HG03520 (cell line): ENCODE measurements around the gene PYY.

Experiments
- ATAC-seq: cut with Tn5 transposase; IDR thresholded peaks from one replicate; pipeline ENCODE4 v1.9.1; 2021; ENCODE audit warnings: mild to moderate bottlenecking, moderate library complexity; ENCODE audit not compliant: unreplicated experiment

Gene PYY

DNA sequence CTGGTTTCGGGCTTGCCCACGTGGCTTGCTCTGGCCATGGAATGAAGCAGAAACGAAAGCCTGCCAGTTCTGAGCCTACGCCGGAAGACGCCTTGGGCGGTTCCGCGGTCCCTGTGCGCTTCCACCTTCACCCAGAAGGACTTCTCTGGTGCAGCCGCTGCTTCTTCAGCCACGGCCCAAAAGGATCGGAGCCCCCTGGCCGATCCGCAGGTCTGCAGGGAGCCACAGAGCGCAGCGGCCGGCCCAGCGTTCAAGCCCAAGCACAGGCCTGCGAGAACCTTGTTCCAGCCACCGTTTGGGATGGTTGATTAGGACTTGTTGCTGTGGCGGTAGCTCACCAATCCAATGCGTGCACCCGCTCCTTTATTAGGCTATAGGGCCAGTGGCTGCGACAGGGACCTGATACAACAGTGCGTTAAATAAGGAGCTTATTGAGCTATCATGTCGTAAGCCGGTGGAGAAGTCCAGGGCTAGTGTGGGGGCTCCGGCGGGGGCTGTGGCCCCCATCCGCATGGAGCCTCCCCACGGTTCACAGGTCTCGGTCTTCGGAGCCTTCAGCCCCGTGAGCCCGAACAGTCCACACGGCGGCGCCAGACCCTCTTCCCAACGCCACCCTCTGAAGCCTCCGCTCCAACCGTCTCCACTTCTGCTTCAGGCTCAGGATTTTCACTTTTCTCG is 36.3 kb downstream of the PYY start:
- ATAC-seq = no peak

DNA sequence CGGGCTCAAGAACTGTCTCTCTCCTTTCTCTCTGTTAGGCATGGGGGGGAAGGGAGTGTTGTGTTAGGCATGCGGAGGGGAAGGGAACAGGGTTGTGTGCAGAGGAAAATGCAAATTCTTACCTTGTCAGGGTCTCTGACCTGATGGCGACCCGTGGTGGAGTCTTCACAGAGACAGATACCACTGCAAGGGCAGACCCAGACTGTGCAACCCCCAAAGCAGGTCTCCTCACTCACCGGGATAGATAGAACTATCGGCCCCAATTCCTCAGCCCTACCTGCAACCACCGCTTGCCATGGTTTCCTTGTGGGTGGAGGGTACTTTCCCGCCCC is 36.8 kb downstream of the PYY start:
- ATAC-seq = no peak

DNA sequence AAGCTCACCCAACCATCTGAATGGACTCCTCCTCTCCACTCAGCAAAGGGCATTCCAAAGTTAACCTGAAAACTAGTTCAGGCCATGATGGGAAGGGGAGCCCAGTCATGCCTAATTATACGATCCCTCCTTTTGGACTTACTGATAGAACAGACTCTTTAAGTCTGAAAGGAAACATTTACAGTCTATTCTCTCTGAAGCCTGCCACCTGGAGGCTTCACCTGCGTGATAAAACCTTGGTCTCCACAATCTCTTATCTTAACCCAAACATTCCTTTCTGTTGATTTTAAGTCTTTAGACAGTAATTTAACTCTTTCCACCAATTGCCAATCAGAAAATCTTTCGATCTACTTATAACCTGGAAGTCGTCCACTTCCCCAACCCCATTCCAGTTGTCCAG is 37.4 kb downstream of the PYY start:
- no peak for ATAC-seq

DNA sequence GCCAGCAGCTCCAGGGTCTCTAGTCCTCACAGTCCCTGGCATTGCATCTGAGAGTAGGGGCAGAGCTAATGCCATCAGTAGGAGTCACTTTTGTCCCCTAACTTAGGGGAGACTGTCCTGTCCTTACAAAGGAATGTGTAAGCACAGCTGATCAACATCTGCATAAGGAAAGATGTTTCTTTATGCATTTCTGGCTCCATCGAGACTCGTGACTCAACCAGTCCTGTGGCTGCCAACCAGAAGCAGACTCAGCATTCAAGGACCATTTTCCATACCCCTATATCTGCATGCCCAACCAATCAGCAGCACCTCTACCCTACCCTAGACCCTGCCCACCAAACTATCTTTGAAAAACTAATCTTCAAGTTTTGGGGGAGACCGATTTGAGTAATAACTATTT is 38.2 kb downstream of the PYY start:
- no peak for ATAC-seq

DNA sequence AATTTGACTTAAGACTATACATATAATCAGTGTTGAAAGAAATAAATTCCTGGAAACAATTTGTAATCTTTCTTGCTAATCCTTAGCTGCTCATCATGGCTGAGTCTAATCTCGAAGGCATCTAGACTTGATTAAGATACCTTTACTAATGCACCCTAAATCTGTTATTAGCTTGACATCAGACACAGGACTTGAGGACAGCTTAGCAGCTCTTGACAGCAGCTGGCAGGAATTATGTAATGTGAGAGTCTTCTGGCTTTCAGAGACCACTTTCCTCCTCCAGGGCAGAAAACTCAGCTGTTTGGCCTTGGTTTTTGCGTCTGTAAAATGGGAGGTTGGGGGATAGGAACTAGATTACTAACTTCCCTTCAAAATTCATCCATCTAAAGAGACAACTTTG is 39.3 kb downstream of the PYY start:
- no peak for ATAC-seq

DNA sequence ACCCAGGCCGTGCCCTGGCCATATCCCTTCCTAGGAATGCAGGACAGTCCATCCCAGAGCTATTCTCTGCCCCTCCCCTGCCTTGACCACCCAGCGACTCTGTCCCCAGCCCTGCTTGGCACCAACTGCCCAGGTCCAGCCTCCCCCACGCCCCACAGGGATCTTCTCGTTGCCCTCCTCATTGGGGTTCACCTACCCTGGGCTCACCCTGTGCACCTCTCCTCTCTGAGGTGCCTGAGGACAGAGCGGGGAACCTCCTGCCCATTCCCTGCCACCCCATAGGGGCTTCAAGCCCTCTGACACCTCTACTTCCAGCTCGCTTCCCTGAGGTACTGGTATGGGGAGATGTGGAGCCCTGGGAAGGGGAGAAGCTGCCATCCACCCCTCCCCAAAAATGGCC is 40.2 kb downstream of the PYY start:
- ATAC-seq = no peak

DNA sequence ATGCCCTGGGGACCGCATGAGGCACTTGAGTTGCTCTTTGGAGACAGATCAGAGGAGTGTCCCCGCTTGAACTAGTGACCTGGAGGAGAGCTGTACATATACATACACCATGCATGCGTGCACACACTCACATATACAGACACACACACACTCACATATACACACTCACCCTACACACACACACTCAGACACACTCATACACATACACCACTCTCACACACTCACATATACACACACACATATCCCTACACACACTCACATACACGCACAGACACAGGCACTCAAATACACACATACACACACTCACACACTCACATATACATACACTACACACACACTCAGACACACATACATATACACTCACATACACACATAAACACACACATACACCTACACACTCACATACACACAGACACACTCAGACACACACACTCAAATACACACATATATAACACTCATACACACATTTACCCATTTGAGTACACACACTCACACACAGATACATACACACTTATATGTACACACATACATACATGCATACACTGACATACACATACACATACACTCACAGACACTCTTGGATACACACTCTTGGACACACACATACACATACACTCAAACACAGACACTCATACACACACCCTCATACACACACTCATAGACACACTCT is 41.0 kb downstream of the PYY start:
- ATAC-seq = no peak

DNA sequence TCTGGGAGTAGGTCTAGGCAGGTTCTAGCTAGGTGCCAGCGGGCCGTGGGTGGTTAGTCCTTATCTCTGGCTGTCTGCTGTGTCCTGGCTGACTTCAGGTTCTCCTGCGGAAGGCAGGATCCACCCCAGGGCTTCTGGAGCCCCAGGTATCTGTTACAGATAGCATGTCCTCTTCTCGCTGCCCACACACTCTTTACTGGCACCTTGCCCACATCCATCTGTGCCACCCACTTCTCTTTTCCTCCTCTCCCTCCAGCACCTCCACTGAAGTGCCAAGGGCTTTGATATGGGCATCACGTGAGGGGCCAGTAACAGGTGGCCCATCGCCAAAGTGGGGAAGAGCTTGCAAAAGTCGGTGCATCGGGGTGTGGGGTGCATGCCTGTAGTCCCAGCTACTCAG is 41.8 kb downstream of the PYY start:
- ATAC-seq = no peak

DNA sequence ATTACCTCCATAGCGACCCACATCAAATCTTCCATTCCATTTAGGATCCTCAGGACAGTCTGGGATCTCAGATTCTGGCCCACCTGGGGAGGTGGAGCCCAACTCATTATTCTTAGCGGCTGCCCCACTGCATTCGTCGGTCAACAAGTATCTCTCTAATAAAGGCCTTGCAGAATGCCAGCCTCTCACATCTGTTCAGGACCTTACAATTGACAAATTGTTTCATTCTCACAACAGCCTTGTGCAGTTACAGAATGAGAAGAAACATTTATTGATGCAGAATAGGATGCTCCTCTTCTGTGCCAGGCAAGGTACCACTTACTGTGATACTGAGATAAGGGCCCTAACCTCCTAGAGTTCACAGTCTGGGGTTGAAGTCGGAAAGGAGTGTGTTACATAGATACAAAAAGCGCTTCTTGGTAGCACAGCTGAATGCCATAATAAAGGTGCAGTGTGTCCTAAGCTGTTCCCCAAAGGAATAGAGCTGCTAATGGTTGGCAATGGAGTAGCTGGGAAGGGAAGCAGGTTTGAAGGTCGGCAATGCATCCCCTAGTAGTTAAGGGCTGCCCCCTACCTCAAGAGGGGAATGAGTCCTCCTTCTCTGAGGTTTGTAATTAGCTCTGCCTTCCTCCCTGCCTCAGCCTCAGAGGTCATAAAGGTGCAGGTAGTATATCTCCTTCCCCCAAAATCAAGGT is 44.1 kb downstream of the PYY start:
- ATAC-seq = no peak

DNA sequence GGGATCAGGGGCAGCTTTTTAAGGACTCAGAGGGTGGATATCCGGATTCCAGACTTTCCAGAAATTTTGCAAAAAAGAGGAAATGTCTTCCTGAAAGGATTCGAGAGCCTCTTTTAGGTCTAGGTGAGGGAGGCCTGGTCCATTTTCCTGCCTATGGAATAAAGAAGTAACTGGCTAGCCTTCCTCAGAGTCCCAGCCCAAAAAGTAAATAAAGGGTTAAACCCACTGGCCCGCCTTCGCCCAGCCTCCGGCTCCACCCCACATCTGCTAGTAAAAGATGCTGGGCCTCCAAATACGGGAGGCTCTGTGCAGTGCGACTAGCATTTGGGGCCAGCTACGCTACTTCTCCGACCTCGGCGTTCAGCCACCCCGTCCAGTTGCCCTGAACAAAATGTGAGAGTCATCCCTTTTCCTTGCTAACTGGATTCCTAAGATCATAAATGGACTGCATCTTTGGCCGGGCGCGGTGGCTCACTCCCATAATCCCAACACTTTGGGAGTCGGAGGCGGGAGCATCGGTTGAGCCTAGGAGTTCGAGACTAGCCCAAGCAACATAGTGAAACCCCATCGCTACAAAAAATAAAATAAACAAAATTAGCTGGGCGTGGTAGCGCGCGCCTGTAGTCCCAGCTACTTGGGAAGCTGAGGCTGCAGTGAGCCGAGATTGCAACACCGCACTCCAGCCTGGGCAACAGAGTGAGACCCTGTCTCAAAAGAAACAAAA is 45.6 kb downstream of the PYY start:
- ATAC-seq = no peak

DNA sequence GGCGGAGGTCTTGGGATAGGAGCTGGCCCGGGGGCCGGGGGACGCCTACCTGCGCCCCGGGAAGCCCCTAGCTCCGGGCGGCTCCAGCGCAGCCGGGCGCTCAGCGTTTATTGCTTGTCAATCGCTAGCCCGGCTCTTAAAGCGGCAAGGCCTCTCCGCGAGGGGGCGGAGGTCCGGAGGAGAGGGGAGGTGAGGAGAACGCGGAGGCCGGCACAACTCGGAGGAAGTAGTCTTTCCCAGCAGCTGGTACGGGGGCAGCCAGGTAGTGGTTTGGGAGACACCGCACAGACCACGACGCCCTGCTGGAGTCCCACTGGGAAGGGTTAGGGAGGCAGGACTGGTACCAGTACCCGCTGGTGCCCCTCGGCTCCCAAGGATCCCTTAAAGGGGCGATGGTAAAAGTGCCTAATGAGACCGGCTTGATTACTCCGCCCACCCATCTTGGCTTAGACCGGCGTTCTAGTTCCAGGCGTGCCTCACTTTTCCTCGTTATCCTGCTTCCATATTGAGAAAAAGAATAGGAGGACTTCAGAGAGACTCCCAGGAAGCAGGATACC is 46.2 kb downstream of the PYY start, which contains the start of gene MPP2:
Gene MPP2 (minus strand): TSS at position 112 of the 557 bp plus-strand sequence. CDS start 3,076 bp downstream, outside the sequence.
- ATAC-seq = no peak

DNA sequence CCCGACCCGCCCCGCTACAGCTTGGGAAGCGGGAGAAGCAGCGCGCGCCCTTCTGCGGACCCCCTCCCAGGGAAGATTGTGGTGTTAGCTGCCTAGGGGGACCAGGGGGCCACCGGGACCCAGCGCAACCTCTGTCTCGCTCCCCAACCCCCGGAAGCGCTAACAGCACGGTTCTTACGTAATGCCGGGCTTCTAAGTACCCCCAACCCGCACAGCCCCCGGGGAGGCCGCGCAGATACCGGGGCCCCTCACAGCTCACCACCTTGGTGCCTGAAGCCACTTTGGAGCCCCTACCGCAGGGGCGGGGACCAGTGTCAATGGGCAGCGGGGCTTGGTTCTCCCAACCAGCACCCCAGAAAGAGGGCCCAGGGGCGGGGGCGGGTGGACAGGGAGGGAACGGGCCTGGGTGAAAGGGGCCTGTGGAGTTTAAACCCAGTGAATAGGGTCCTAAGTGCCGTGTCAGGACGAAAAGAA is 46.8 kb downstream of the PYY start:
- ATAC-seq = no peak

DNA sequence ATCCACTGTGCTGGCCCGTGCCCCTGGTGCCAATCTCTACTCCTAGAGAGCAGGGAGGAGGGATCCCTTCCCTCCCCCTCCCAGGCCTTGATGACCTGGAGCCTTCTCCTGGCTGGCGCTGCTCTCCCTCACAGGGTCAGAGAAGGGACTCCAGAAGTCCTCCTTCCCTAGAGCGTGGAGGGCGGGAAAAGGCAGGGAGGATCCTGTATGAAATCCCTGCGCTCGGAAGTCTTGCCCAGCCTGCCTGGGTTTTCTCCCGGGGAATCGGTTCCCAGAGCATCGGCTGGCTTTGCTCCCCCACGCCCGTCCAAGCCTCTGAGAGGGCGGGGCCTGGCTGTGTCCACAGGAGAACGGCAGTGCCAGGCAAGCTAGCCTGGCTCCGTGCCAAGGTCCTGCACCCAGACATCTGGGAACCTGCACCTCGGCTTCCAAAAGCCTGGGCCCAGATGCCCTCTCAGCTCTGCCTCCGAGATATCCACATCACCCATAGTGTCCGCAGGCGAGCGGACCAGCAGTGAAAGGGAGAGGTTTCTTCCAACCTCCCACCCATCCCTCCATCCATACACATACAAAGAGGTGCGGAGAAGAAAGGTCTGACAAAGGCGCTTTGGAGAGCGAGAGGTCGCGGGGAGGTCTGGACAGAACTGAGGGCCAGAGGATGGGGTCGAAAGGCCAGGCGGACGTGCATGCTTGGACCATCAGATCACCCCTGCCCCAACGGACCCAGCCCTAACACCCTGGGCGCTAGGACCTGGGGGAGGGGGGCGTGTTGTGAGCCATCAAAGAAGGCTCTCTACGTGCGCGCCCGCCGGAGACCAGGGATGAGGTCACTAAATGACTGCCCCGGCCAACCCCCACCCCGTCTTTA is 47.5 kb downstream of the PYY start:
- ATAC-seq = no peak

DNA sequence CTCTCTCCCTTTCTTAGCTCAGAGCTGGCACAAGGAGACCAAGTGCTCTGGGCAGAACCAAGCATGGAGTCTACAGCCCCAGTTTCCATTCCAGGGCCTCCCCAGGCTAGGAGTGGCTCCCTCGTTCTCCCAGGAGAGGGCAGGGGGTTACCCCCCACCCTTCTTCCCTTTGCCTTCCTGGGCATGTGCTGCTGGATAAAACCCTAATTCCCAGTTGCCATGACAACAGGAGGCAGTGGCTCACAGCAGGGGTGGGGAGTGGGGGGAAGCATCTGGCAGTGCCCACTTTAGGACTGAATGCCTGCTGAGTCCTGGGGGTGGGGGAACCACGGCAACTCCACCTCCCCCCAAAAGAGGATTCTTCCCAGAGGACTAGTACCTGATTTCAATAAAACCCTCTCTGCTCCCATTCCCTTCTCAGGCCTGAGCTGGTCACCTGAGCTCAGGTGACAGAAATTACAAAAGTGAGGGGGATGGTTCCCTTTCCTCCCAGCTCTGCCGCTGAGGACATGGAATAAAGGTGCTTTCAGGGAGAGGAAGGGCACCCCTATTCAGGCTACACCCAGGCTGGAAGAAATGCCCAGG is 48.2 kb downstream of the PYY start:
- no peak for ATAC-seq
